IMR-90 (cell line): ENCODE results near the gene ZNF653.
A peak's percentile ranks its signal among the peaks of the same experiment; 100 is the strongest.

Source experiments
- CTCF ChIP-seq: conservative IDR thresholded peaks from 2 replicates; pipeline ENCODE4 v1.5.1; 2012; ENCODE audit warnings: mild to moderate bottlenecking, low read depth, low read length, improper control_type of control experiment
- MAZ ChIP-seq: IDR thresholded peaks from 2 replicates; pipeline ENCODE4 v1.6.1; 2012; ENCODE audit warnings: low read depth, mild to moderate bottlenecking, low read length, improper control_type of control experiment, moderate library complexity, borderline replicate concordance
- POLR2A ChIP-seq: IDR thresholded peaks from 2 replicates; pipeline ENCODE4 v1.6.1; 2012; ENCODE audit warnings: mild to moderate bottlenecking, low read depth, low read length

GRCh38 chr19:11539495-11540365 is 34.1 kb upstream of the ZNF653 start:
- TF ChIP-seq POLR2A (no peak; the same call in 1 of the 2 replicates), MAZ (peak; percentile 23; the same call in 1 of the 2 replicates), CTCF (no peak)
